Measurements from ENCODE around the gene DUS4L.
"Not testable (repeated sequence)": the region's sequence is repeated elsewhere in the genome, so short reads cannot be mapped to it uniquely, and the experiment has no call there.

DUS4L gene

DNA sequence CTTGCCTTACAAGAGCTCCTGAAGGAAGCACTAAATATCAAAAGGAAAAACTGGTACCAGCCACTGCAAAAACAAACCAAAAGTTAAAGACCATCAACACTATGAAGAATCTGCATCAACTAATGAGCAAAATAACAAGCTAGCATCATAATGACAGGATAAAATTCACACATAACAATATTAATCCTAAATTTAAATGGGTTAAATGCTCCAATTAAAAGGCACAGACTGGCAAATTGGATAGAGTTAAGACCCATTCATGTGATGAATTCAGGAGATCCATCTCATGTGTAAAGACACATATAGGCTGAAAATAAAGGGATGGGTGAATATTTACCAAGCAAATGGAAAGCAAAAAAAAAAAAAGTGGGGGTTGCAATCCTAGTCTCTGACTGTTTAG lies 29.6 kb upstream of the DUS4L start:
- DNase-seq (ENCODE audit: extremely low spot score) = no peak
- CTCF ChIA-PET = no interaction called here
- POLR2A ChIA-PET = no interaction called here
- no peak for TF ChIP-seq L3MBTL2 (conservative IDR thresholded peaks at IDR 0.05)
- no peak for TF ChIP-seq SP1 (IDR thresholded peaks at IDR 0.05)
- no peak for TF ChIP-seq LEF1 (IDR thresholded peaks at IDR 0.05; ENCODE audit: borderline replicate concordance)
- no peak for TF ChIP-seq CTBP1 (IDR thresholded peaks at IDR 0.05; ENCODE audit: borderline replicate concordance)
- no peak for TF ChIP-seq ELF4 (IDR thresholded peaks at IDR 0.05)
- no peak for TF ChIP-seq HDGF (IDR thresholded peaks at IDR 0.05; ENCODE audit: borderline replicate concordance)
- no peak for TF ChIP-seq ARNT (IDR thresholded peaks at IDR 0.05)
- no peak for TF ChIP-seq TARDBP (IDR thresholded peaks at IDR 0.05)
- no peak for TF ChIP-seq FOXK2 (IDR thresholded peaks at IDR 0.05)
- TF ChIP-seq SUZ12 (IDR thresholded peaks at IDR 0.05) = no peak
- TF ChIP-seq, protein P1, sequence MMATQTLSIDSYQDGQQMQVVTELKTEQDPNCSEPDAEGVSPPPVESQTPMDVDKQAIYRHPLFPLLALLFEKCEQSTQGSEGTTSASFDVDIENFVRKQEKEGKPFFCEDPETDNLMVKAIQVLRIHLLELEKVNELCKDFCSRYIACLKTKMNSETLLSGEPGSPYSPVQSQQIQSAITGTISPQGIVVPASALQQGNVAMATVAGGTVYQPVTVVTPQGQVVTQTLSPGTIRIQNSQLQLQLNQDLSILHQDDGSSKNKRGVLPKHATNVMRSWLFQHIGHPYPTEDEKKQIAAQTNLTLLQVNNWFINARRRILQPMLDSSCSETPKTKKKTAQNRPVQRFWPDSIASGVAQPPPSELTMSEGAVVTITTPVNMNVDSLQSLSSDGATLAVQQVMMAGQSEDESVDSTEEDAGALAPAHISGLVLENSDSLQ (IDR thresholded peaks at IDR 0.05) = no peak
- TF ChIP-seq FOXM1 (IDR thresholded peaks at IDR 0.05; ENCODE audit: borderline replicate concordance) = no peak
- no peak for TF ChIP-seq ZNF384 (IDR thresholded peaks at IDR 0.05)
- no peak for TF ChIP-seq FOXA1 (IDR thresholded peaks at IDR 0.05)
- no peak for TF ChIP-seq NFRKB (IDR thresholded peaks at IDR 0.05)
- TF ChIP-seq BHLHE40 (IDR thresholded peaks at IDR 0.05; ENCODE audit: borderline replicate concordance) = no peak

DNA sequence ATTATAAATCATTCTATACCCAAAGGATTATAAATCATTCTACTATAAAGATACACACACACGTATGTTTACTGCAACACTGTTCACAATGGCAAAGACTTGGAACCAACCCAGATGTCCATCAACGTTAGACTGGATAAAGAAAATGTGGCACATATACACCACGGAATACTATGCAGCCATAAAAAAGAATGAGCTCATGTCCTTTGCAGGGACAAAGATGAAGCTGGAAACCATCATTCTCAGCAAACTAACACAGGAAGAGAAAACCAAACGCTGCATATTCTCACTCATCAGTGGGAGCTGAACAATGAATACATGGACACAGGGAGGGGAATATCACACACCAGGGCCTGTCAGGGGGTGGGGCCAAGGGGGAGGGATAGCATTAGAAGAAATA lies 26.5 kb upstream of the DUS4L start:
- CTCF ChIA-PET; DNase-seq (ENCODE audit: extremely low spot score); POLR2A ChIA-PET: not testable (repeated sequence)

DNA sequence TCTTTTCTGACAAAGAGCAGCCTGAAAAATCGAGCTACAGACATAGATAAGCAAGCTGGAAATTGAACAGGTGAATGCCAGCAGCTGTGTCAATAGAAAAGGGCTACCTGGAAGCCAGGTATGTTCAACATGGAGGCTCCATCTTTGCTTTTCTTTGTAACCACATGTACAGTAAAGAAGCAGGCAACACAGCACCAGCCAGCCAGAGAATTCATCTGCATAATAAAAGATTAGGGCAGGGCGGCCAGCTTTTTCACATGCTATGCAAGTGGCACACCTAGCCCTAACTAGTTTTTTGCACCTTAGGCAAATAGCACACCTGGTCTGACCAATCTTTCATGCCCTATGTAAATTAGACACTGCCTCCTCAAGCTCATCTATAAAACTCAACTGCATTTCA lies 25.8 kb upstream of the DUS4L start:
- no peak for DNase-seq (ENCODE audit: extremely low spot score)
- POLR2A ChIA-PET = no interaction called here
- CTCF ChIA-PET = no interaction called here
- TF ChIP-seq SP1 (IDR thresholded peaks at IDR 0.05) (no peak), LEF1 (IDR thresholded peaks at IDR 0.05; ENCODE audit: borderline replicate concordance) (no peak), ZNF384 (IDR thresholded peaks at IDR 0.05) (no peak), HDGF (IDR thresholded peaks at IDR 0.05; ENCODE audit: borderline replicate concordance) (no peak), BHLHE40 (IDR thresholded peaks at IDR 0.05; ENCODE audit: borderline replicate concordance) (no peak), SUZ12 (IDR thresholded peaks at IDR 0.05) (no peak), CTBP1 (IDR thresholded peaks at IDR 0.05; ENCODE audit: borderline replicate concordance) (no peak), FOXK2 (IDR thresholded peaks at IDR 0.05) (no peak), ELF4 (IDR thresholded peaks at IDR 0.05) (no peak), FOXA1 (IDR thresholded peaks at IDR 0.05) (no peak), L3MBTL2 (conservative IDR thresholded peaks at IDR 0.05) (no peak), FOXM1 (IDR thresholded peaks at IDR 0.05; ENCODE audit: borderline replicate concordance) (no peak), ARNT (IDR thresholded peaks at IDR 0.05) (no peak), NFRKB (IDR thresholded peaks at IDR 0.05) (no peak)
- TF ChIP-seq, protein P1 (IDR thresholded peaks at IDR 0.05) = no peak

- POLR2A ChIA-PET = no interaction called here
- no peak for TF ChIP-seq ELF4 (IDR thresholded peaks at IDR 0.05)
- no peak for TF ChIP-seq SP1 (IDR thresholded peaks at IDR 0.05)
- no peak for TF ChIP-seq FOXA1 (IDR thresholded peaks at IDR 0.05)
- TF ChIP-seq BHLHE40 (IDR thresholded peaks at IDR 0.05; ENCODE audit: borderline replicate concordance) = no peak
- TF ChIP-seq HDGF (IDR thresholded peaks at IDR 0.05; ENCODE audit: borderline replicate concordance) = no peak
- TF ChIP-seq ZNF384 (IDR thresholded peaks at IDR 0.05) = no peak
- TF ChIP-seq FOXM1 (IDR thresholded peaks at IDR 0.05; ENCODE audit: borderline replicate concordance) = no peak
- no peak for TF ChIP-seq TARDBP (IDR thresholded peaks at IDR 0.05)
- no peak for TF ChIP-seq ARNT (IDR thresholded peaks at IDR 0.05)
- TF ChIP-seq SUZ12 (IDR thresholded peaks at IDR 0.05) = no peak
- no peak for TF ChIP-seq L3MBTL2 (conservative IDR thresholded peaks at IDR 0.05)
- TF ChIP-seq, protein P1 (IDR thresholded peaks at IDR 0.05) = no peak
- TF ChIP-seq FOXK2 (IDR thresholded peaks at IDR 0.05) = no peak
- no peak for TF ChIP-seq NFRKB (IDR thresholded peaks at IDR 0.05)
- TF ChIP-seq LEF1 (IDR thresholded peaks at IDR 0.05; ENCODE audit: borderline replicate concordance) = no peak
- no peak for TF ChIP-seq CTBP1 (IDR thresholded peaks at IDR 0.05; ENCODE audit: borderline replicate concordance)
- DNase-seq (ENCODE audit: extremely low spot score) = no peak
- CTCF ChIA-PET = no interaction called here
Measured at GRCh38 chr7:107543338-107543993, 20.3 kb upstream of the DUS4L start.

- ChIA-PET POLR2A (no interaction called here), CTCF (no interaction called here)
- no peak for DNase-seq (ENCODE audit: extremely low spot score)
- no peak for TF ChIP-seq LEF1 (IDR thresholded peaks at IDR 0.05; ENCODE audit: borderline replicate concordance)
- TF ChIP-seq HDGF (IDR thresholded peaks at IDR 0.05; ENCODE audit: borderline replicate concordance) = no peak
- no peak for TF ChIP-seq FOXA1 (IDR thresholded peaks at IDR 0.05)
- TF ChIP-seq ELF4 (IDR thresholded peaks at IDR 0.05) = no peak
- TF ChIP-seq SUZ12 (IDR thresholded peaks at IDR 0.05) = no peak
- no peak for TF ChIP-seq ZNF384 (IDR thresholded peaks at IDR 0.05)
- no peak for TF ChIP-seq BHLHE40 (IDR thresholded peaks at IDR 0.05; ENCODE audit: borderline replicate concordance)
- TF ChIP-seq CTBP1 (IDR thresholded peaks at IDR 0.05; ENCODE audit: borderline replicate concordance) = no peak
Measured at GRCh38 chr7:107544848-107545591, 18.8 kb upstream of the DUS4L start.

- TF ChIP-seq BHLHE40 (IDR thresholded peaks at IDR 0.05; ENCODE audit: borderline replicate concordance) (no peak), FOXK2 (IDR thresholded peaks at IDR 0.05) (no peak)
- POLR2A ChIA-PET = interaction anchor here (1.2 kb wide), 1 partner anchor 11 kb away, joined by 4 read pairs; the partner anchor contains the start of gene COG5
- CTCF ChIA-PET = no interaction called here
- no peak for DNase-seq (ENCODE audit: extremely low spot score)
Measured at GRCh38 chr7:107551936-107552335, 11.8 kb upstream of the DUS4L start.
